ENCODE results near the gene WNK4.
A peak's percentile ranks its signal among the peaks of the same experiment; 100 is the strongest.

The WNK4 gene

DNA sequence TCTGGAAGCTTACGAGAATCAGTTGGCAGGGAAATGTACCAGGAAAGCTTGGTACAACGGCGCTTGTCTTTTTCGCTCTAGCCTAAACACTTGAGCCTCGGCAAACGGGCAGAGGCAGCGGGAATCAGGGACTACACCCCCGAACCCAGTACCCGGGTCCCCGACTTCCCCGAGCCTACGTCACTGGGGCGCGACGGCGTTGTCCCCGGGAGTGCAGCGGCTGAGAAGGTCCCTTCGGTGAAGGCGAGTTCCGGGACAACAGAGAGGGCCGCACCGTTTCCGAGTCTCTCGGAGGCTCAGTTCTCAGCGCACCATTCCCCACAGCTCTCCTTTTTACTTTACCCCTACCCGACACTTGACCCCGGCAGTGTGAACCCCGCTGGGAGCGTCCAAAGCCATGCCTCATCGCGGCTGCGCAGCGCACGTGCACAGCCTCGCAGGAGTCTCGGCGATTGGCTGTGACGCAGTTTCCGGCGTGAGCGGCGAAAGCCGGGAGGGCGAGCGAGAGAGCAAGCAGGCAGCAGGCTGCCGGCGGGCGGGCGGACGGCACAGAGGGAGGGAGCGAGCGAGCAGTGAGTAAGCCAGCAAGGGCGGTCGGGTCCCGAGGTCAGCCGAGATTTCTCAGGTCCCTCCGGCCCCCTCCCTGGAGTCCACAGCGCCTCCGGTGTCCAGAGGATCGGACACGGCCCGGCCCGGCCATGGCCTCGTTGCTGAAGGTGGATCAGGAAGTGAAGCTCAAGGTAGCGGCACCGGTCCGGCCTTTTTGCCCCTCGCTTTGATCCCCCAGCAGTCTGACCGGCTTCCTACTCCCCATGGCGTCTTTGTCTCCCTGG, 52.7 kb downstream of the WNK4 start, which contains the start of gene PSME3:
Gene PSME3 (plus strand): TSS at position 464 of the 833 bp plus-strand sequence. CDS start 235 bp downstream, at position 699.
- Mint-ChIP-seq H3K27ac (peak within 1 kb of the TSS; percentile 98), H3K4me1 (peaks cover 22% of the 10 kb centered on the region), H3K36me3 (peaks cover 54% of the 10 kb centered on the region), H3K4me3 (peak within 1 kb of the TSS; percentile 93), H3K9me3 (no peaks in the 10 kb centered on the region)
- peak; percentile 84 to 95 for DNase-seq (ENCODE audit: low spot score in 2 of 2)
- ATAC-seq: peak; percentile 94

DNA sequence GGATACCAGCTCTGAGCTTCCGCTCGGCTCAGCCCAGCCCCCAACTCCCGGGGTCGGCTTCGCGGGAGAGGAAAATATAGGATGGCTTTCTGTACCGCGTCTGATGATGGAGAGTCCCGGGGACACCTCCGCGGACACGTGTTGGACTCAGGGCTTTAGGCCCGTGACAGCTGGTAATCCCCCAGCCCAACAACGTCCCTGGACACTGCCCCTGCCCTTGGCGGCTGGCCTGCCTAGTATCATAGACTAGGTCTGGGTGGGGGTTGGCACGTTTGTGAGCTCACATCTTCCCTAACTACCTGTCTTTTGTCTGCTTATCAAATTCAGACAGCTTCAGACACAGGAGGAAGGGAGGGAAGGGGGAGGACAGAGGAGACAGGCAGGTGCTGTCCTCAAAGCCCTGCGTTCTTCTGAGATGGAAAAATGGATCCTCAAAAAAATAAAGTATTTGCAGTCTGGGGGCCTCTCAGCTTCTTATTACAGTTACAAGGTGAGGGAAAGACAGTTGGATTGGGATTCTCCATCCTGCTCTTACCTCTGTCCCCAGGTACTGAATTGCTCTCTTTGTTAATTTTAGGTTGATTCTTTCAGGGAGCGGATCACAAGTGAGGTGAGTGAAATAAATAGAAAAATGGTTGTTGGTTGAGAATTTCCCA, 53.5 kb downstream of the WNK4 start:
- peaks cover 61% of the 10 kb centered on the region for H3K36me3 Mint-ChIP-seq
- no peaks in the 10 kb centered on the region for H3K9me3 Mint-ChIP-seq
- ATAC-seq (no peak), DNase-seq (ENCODE audit: low spot score in 2 of 2) (no peak)
- peaks cover 22% of the 10 kb centered on the region for H3K4me1 Mint-ChIP-seq
- peak overlapping the region; percentile 93 for H3K4me3 Mint-ChIP-seq
- peak overlapping the region; percentile 98 for H3K27ac Mint-ChIP-seq

DNA sequence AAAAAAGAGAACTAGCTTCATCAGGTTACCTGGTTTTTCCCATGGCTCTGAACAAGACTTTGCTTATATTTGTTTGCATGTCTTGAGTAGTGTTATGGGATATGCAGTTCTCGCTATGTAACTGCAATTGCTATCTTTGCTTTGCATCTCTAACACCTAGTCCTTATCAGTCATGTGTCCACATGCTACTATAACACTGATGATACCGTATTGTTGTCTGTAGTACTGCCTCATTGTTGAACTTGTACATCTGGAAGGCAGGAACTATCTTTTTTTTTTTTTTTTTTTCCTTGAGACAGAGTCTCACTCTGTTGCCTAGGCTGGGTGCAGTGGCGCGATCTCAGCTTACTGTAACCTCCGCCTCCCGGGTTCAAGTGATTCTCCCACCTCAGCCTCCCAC, 55.3 kb downstream of the WNK4 start:
- H3K36me3 Mint-ChIP-seq: peaks cover 80% of the 10 kb centered on the region
- no peak overlapping the region for H3K4me3 Mint-ChIP-seq
- no peak overlapping the region for H3K27ac Mint-ChIP-seq

GRCh38 chr17:42841975-42842685, 61.7 kb downstream of the WNK4 start:
- ATAC-seq: no peak

More for the DNA sequence above, 55.3 kb downstream of the WNK4 start:
- Mint-ChIP-seq H3K4me1 (peaks cover 22% of the 10 kb centered on the region), H3K9me3 (no peaks in the 10 kb centered on the region)
- DNase-seq (ENCODE audit: low spot score in 2 of 2) (no peak), ATAC-seq (no peak)

DNA sequence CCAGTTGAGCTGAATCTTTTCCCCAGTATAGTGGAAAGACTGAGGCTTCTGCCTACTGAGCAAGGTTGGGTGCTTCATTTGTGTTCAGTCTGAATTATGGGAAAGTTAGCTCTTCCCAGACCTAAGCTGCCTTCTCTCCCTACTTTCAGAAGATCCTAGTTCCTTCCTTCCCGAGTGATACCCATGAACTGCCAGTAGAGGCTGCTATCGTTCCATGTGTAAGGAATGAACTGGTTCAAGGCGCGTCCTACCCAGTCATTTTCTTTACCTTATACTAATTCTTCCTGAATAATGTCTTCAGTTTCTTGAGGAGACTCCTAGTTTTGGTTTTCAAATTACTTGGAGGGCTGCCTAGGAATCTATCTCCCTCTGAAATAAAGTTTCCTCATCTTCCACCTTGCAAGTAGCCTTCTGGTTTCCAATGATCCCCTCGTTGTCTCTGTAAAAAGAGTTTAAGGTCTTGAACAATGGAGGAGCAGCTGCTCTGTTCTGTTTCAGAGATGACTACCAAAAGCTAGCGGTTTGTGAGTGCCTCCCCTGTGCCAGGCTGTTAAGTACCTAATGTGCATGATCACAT, 63.0 kb downstream of the WNK4 start:
- no peak for DNase-seq (ENCODE audit: low spot score in 2 of 2)
- Mint-ChIP-seq H3K9me3 (no peaks in the 10 kb centered on the region), H3K27ac (no peak overlapping the region), H3K4me1 (peaks cover 34% of the 10 kb centered on the region), H3K4me3 (no peak overlapping the region), H3K36me3 (peaks cover 78% of the 10 kb centered on the region)
- no peak for ATAC-seq

More at GRCh38 chr17:42841975-42842685, 61.7 kb downstream of the WNK4 start:
- Mint-ChIP-seq H3K9me3 (no peaks in the 10 kb centered on the region), H3K4me1 (peaks cover 32% of the 10 kb centered on the region), H3K4me3 (no peak overlapping the region), H3K27ac (peak overlapping the region; percentile 37), H3K36me3 (peaks cover 91% of the 10 kb centered on the region)
- DNase-seq (ENCODE audit: low spot score in 2 of 2): no peak

GRCh38 chr17:42844271-42844670, 63.9 kb downstream of the WNK4 start, which contains the start of gene AOC2:
Gene AOC2, plus strand, starts transcription at chr17:42844580. Its CDS starts 47 bp downstream, at chr17:42844627.
- peak within 1 kb of the TSS; percentile 72 for H3K27ac Mint-ChIP-seq
- peaks cover 70% of the 10 kb centered on the region for H3K36me3 Mint-ChIP-seq

GRCh38 chr17:42844761-42845555, 64.5 kb downstream of the WNK4 start:
- ATAC-seq (no peak), DNase-seq (ENCODE audit: low spot score in 2 of 2) (no peak)
- Mint-ChIP-seq H3K4me1 (peaks cover 34% of the 10 kb centered on the region), H3K4me3 (no peak overlapping the region), H3K36me3 (peaks cover 63% of the 10 kb centered on the region), H3K9me3 (no peaks in the 10 kb centered on the region), H3K27ac (peak overlapping the region; percentile 72)

More at GRCh38 chr17:42844271-42844670, 63.9 kb downstream of the WNK4 start, which contains the start of gene AOC2:
- ATAC-seq: no peak
- no peak within 1 kb of the TSS for H3K4me3 Mint-ChIP-seq
- no peak for DNase-seq (ENCODE audit: low spot score in 2 of 2)
- H3K9me3 Mint-ChIP-seq: no peaks in the 10 kb centered on the region
- peaks cover 34% of the 10 kb centered on the region for H3K4me1 Mint-ChIP-seq

DNA sequence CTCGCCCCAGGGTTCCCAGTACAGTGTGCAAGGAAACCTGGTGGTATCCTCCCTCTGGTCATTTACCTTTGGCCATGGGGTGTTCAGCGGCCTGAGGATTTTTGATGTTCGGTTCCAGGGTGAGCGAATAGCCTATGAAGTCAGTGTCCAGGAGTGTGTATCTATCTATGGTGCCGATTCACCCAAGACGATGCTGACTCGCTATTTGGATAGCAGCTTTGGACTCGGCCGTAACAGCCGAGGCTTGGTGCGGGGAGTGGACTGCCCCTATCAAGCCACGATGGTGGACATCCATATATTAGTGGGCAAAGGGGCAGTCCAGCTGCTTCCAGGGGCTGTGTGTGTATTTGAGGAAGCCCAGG, 65.1 kb downstream of the WNK4 start:
- Mint-ChIP-seq H3K9me3 (no peaks in the 10 kb centered on the region), H3K4me3 (peak overlapping the region; percentile 49), H3K27ac (peak overlapping the region; percentile 72), H3K36me3 (peaks cover 57% of the 10 kb centered on the region), H3K4me1 (peaks cover 34% of the 10 kb centered on the region)
- ATAC-seq: no peak
- no peak for DNase-seq (ENCODE audit: low spot score in 2 of 2)

DNA sequence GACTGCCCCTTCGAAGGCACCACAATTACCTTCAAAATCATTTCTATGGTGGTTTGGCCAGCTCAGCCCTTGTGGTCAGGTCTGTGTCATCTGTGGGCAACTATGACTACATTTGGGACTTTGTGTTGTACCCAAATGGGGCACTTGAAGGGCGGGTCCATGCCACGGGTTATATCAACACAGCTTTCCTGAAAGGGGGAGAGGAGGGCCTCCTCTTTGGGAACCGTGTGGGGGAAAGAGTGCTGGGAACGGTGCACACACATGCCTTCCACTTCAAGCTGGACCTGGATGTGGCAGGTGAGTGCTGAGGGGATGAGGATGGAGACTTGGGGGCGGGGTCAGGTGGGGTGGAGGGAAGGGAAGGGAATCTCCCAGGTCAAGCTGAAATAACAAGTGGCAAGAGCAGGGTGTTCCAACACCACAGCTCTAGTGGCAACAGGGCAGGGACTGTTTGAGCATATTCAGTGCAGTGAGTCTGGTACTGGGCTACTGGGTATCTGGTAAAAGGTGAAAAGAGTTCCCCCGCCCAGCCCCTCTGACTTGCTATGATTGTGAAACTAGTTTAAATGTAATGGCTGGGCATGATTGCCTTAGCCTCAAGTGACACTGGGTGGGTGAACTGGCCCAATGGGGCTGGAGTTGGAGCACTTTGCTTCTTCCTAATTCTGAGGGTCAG, 65.6 kb downstream of the WNK4 start:
- H3K27ac Mint-ChIP-seq: peak overlapping the region; percentile 72
- H3K36me3 Mint-ChIP-seq: peaks cover 52% of the 10 kb centered on the region
- peaks cover 34% of the 10 kb centered on the region for H3K4me1 Mint-ChIP-seq
- H3K9me3 Mint-ChIP-seq: no peaks in the 10 kb centered on the region
- DNase-seq (ENCODE audit: low spot score in 2 of 2) (peak; percentile 37 to 82), ATAC-seq (peak; percentile 92)
- peak overlapping the region; percentile 49 for H3K4me3 Mint-ChIP-seq
